ENCODE results near the gene MBP. TPM values are rescaled to one million over a fixed set of nuclear protein-coding genes. Genes with fewer than 3 reads are reported as not detected.

MBP gene
- total and polyA plus RNA-seq, 2 experiments from 2014 or later = 18.4 to 22.9 TPM

- no peak overlapping the region for H3K4me2 ChIP-seq
- Mint-ChIP-seq H3K27ac (no peak overlapping the region), H3K4me1 (peaks cover 40% of the 10 kb centered on the region)
Measured at GRCh38 chr18:77053616-77054287, 78.8 kb downstream of the MBP start.

More at GRCh38 chr18:77053616-77054287, 78.8 kb downstream of the MBP start:
- H3F3A ChIP-seq (replicated peaks; ENCODE audit: low read depth) = no peaks in the 10 kb centered on the region
- H3K36me3 Mint-ChIP-seq (ENCODE audit: low read depth) = no peaks in the 10 kb centered on the region
- H3K27me3 Mint-ChIP-seq (ENCODE audit: insufficient read depth, low read depth, poor library complexity) = peaks cover 14% of the 10 kb centered on the region
- TF ChIP-seq EZH2 (IDR thresholded peaks at IDR 0.05; ENCODE audit: low read depth, unreplicated experiment) (no peak), STAT1 (IDR thresholded peaks at IDR 0.05; ENCODE audit: unreplicated experiment) (no peak), CTCF (conservative IDR thresholded peaks at IDR 0.05; ENCODE audit: low read depth in 2 of 2) (no peak), CREB1 (CRISPR knock-in tag; IDR thresholded peaks at IDR 0.05; ENCODE audit: low read depth) (no peak)
- TF ChIP-seq, protein P1, sequence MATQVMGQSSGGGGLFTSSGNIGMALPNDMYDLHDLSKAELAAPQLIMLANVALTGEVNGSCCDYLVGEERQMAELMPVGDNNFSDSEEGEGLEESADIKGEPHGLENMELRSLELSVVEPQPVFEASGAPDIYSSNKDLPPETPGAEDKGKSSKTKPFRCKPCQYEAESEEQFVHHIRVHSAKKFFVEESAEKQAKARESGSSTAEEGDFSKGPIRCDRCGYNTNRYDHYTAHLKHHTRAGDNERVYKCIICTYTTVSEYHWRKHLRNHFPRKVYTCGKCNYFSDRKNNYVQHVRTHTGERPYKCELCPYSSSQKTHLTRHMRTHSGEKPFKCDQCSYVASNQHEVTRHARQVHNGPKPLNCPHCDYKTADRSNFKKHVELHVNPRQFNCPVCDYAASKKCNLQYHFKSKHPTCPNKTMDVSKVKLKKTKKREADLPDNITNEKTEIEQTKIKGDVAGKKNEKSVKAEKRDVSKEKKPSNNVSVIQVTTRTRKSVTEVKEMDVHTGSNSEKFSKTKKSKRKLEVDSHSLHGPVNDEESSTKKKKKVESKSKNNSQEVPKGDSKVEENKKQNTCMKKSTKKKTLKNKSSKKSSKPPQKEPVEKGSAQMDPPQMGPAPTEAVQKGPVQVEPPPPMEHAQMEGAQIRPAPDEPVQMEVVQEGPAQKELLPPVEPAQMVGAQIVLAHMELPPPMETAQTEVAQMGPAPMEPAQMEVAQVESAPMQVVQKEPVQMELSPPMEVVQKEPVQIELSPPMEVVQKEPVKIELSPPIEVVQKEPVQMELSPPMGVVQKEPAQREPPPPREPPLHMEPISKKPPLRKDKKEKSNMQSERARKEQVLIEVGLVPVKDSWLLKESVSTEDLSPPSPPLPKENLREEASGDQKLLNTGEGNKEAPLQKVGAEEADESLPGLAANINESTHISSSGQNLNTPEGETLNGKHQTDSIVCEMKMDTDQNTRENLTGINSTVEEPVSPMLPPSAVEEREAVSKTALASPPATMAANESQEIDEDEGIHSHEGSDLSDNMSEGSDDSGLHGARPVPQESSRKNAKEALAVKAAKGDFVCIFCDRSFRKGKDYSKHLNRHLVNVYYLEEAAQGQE (IDR thresholded peaks at IDR 0.05; ENCODE audit: unreplicated experiment) = no peak
- TF ChIP-seq, protein P2, sequence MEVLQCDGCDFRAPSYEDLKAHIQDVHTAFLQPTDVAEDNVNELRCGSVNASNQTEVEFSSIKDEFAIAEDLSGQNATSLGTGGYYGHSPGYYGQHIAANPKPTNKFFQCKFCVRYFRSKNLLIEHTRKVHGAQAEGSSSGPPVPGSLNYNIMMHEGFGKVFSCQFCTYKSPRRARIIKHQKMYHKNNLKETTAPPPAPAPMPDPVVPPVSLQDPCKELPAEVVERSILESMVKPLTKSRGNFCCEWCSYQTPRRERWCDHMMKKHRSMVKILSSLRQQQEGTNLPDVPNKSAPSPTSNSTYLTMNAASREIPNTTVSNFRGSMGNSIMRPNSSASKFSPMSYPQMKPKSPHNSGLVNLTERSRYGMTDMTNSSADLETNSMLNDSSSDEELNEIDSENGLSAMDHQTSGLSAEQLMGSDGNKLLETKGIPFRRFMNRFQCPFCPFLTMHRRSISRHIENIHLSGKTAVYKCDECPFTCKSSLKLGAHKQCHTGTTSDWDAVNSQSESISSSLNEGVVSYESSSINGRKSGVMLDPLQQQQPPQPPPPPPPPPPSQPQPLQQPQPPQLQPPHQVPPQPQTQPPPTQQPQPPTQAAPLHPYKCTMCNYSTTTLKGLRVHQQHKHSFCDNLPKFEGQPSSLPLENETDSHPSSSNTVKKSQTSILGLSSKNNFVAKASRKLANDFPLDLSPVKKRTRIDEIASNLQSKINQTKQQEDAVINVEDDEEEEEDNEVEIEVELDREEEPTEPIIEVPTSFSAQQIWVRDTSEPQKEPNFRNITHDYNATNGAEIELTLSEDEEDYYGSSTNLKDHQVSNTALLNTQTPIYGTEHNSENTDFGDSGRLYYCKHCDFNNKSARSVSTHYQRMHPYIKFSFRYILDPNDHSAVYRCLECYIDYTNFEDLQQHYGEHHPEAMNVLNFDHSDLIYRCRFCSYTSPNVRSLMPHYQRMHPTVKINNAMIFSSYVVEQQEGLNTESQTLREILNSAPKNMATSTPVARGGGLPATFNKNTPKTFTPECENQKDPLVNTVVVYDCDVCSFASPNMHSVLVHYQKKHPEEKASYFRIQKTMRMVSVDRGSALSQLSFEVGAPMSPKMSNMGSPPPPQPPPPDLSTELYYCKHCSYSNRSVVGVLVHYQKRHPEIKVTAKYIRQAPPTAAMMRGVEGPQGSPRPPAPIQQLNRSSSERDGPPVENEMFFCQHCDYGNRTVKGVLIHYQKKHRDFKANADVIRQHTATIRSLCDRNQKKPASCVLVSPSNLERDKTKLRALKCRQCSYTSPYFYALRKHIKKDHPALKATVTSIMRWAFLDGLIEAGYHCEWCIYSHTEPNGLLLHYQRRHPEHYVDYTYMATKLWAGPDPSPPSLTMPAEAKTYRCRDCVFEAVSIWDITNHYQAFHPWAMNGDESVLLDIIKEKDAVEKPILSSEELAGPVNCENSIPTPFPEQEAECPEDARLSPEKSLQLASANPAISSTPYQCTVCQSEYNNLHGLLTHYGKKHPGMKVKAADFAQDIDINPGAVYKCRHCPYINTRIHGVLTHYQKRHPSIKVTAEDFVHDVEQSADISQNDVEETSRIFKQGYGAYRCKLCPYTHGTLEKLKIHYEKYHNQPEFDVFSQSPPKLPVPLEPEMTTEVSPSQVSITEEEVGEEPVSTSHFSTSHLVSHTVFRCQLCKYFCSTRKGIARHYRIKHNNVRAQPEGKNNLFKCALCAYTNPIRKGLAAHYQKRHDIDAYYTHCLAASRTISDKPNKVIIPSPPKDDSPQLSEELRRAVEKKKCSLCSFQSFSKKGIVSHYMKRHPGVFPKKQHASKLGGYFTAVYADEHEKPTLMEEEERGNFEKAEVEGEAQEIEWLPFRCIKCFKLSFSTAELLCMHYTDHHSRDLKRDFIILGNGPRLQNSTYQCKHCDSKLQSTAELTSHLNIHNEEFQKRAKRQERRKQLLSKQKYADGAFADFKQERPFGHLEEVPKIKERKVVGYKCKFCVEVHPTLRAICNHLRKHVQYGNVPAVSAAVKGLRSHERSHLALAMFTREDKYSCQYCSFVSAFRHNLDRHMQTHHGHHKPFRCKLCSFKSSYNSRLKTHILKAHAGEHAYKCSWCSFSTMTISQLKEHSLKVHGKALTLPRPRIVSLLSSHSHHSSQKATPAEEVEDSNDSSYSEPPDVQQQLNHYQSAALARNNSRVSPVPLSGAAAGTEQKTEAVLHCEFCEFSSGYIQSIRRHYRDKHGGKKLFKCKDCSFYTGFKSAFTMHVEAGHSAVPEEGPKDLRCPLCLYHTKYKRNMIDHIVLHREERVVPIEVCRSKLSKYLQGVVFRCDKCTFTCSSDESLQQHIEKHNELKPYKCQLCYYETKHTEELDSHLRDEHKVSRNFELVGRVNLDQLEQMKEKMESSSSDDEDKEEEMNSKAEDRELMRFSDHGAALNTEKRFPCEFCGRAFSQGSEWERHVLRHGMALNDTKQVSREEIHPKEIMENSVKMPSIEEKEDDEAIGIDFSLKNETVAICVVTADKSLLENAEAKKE (CRISPR knock-in tag; IDR thresholded peaks at IDR 0.05) = no peak
- no peak overlapping the region for H3K4me3 Mint-ChIP-seq
- peaks cover 9% of the 10 kb centered on the region; the same call in 1 of the 2 replicates for H3K4me1 ChIP-seq (ENCODE audit: insufficient read depth)
- ATAC-seq (no peak), DNase-seq (ENCODE audit: low spot score) (no peak)
- H2AFZ ChIP-seq = no peak overlapping the region
- no peaks in the 10 kb centered on the region; the same call in 1 of the 2 replicates for H4K20me1 ChIP-seq (replicated peaks; ENCODE audit: insufficient read depth)
- H3K36me3 ChIP-seq (ENCODE audit: insufficient read depth) = no peaks in the 10 kb centered on the region
- no peaks in the 10 kb centered on the region for H3K79me2 ChIP-seq (replicated peaks; ENCODE audit: insufficient read depth)
- no peak overlapping the region for H3K4me3 ChIP-seq
- H3K9me2 ChIP-seq (ENCODE audit: insufficient read depth) = no peaks in the 10 kb centered on the region
- H3K27ac ChIP-seq (ENCODE audit: low read depth) = no peak overlapping the region
- H3K9me3 Mint-ChIP-seq = no peaks in the 10 kb centered on the region
- no peaks in the 10 kb centered on the region for H3K27me3 ChIP-seq (ENCODE audit: insufficient read depth)

Data from GM23338 (cell line).